NB4 (cell line): ENCODE measurements around the gene RSPH1.

Experiments used
- DNase-seq: peaks from one replicate; pipeline ENCODE4 v3.0.0; 2010; ENCODE audit warnings: low read depth
- H3K4me3 ChIP-seq: one replicate; pipeline ENCODE4 v1.5.1; 2011; ENCODE audit warnings: mild to moderate bottlenecking, low read depth, low read length, moderate library complexity
- CTCF ChIP-seq: IDR thresholded peaks from one replicate; pipeline ENCODE4 v1.5.1; 2012; ENCODE audit warnings: low read depth, low read length
- MYC ChIP-seq: IDR thresholded peaks from 2 replicates; pipeline ENCODE4 v1.6.1; 2011; ENCODE audit warnings: low read depth, low read length
- POLR2A ChIP-seq: IDR thresholded peaks from 2 replicates; pipeline ENCODE4 v1.6.1; 2011; ENCODE audit warnings: mild to moderate bottlenecking; ENCODE audit not compliant: insufficient read length; ENCODE audit errors: extremely low read depth
- TF ChIP-seq, protein P1 (sequence below): IDR thresholded peaks from 2 replicates; pipeline ENCODE4 v1.6.1; 2011; ENCODE audit warnings: low read depth, low read length

Gene RSPH1

GRCh38 chr21:42431196-42431595 is 64.8 kb downstream of the RSPH1 start:
- H3K4me3 ChIP-seq, result no peak overlapping the region
- DNase-seq, result no peak
- TF ChIP-seq MYC (no peak), POLR2A (no peak), CTCF (no peak)
- TF ChIP-seq, protein P1, sequence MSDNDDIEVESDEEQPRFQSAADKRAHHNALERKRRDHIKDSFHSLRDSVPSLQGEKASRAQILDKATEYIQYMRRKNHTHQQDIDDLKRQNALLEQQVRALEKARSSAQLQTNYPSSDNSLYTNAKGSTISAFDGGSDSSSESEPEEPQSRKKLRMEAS, result no peak

- no peak overlapping the region for H3K4me3 ChIP-seq
- TF ChIP-seq POLR2A, result no peak
- TF ChIP-seq, protein P1, result no peak
- TF ChIP-seq MYC, result no peak
- no peak for TF ChIP-seq CTCF
- DNase-seq, result no peak
Measured at GRCh38 chr21:42430521-42430920, 65.5 kb downstream of the RSPH1 start.

- TF ChIP-seq POLR2A, result no peak
- no peak for TF ChIP-seq MYC
- no peak for TF ChIP-seq CTCF
- TF ChIP-seq, protein P1, result no peak
- H3K4me3 ChIP-seq, result no peak overlapping the region
- DNase-seq, result no peak
Measured at GRCh38 chr21:42429856-42430255, 66.2 kb downstream of the RSPH1 start.

GRCh38 chr21:42429021-42429420 is 67.0 kb downstream of the RSPH1 start:
- TF ChIP-seq CTCF (no peak), MYC (no peak), POLR2A (no peak)
- TF ChIP-seq, protein P1, result no peak
- H3K4me3 ChIP-seq, result no peak overlapping the region
- no peak for DNase-seq

GRCh38 chr21:42427809-42428419 is 68.1 kb downstream of the RSPH1 start:
- peak; percentile 39 for DNase-seq
- TF ChIP-seq, protein P1, result no peak
- TF ChIP-seq MYC (no peak), CTCF (no peak), POLR2A (no peak)
- no peak overlapping the region for H3K4me3 ChIP-seq

DNA sequence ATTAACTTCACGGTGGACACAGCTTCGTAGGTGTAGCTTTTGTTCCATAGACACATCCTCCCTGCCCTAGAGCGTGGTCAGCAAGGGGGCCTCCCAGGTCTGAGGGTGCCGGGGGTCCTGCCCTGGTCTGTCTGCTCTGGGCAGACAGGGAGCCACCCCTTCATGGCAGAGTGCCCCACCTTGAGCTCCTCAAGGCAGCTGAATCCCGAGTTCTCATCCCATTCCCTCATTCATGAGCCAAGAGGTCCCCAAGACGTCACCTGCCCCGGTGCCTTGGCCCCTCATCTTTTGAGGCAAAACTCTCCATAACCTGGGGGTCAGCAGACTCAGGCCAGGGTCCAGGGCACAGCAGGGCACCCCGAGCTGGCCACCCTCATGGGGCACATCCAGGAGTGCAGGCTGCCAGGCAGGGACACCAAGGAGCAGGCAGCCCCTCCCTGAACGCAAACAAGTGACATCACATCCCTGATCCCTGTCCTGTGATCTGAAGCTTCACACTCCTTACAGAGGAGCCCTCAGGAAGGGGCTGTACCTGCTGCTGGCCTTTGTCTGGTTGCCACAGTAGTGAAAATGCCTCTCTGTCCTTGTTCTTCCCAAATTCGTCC is 69.0 kb downstream of the RSPH1 start:
- no peak for TF ChIP-seq MYC
- TF ChIP-seq POLR2A, result no peak
- TF ChIP-seq CTCF, result no peak
- TF ChIP-seq, protein P1, result no peak
- DNase-seq, result no peak
- no peak overlapping the region for H3K4me3 ChIP-seq
